ENCODE results near the gene HOXB13.

The HOXB13 gene

DNA sequence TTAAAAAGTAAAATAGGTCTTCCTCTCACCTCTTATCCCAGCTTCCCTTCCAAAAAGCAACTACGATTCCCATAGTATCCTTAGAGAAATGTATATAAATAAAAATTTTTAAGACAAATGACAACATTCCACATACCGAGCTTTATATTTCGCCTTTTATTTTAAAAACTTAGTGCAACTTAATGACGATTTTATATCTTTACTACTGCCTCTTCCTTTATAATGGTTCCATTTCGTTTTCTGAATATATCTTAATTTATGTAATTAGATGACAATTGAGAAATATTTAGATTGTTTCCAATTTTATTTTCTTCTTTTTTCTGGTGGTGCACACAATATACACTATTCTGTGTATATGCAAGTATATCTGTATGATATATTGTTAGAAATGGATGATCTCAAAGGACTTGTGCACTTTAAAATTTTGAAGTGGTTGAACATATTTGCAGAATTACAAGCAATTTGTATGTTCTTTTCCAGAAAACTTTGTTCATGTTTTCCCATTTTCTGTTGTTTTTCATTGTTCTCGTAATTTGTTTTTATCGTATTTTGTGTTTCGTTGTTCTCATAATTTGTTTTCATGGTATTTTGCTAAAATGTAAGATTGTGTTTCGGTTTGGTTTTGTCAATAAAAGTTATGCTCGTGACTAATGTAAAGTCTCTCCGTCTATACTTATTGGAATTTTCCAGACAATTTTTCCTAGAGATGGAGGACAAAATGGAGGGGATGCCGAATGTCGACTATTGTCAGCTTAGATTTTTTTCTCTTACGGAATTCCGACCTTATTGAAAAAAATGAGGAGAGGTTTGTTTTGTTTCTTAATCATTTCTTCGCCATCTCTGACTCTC lies 20.4 kb upstream of the HOXB13 start:
- DNase-seq (ENCODE audit: low read depth), result no peak

DNA sequence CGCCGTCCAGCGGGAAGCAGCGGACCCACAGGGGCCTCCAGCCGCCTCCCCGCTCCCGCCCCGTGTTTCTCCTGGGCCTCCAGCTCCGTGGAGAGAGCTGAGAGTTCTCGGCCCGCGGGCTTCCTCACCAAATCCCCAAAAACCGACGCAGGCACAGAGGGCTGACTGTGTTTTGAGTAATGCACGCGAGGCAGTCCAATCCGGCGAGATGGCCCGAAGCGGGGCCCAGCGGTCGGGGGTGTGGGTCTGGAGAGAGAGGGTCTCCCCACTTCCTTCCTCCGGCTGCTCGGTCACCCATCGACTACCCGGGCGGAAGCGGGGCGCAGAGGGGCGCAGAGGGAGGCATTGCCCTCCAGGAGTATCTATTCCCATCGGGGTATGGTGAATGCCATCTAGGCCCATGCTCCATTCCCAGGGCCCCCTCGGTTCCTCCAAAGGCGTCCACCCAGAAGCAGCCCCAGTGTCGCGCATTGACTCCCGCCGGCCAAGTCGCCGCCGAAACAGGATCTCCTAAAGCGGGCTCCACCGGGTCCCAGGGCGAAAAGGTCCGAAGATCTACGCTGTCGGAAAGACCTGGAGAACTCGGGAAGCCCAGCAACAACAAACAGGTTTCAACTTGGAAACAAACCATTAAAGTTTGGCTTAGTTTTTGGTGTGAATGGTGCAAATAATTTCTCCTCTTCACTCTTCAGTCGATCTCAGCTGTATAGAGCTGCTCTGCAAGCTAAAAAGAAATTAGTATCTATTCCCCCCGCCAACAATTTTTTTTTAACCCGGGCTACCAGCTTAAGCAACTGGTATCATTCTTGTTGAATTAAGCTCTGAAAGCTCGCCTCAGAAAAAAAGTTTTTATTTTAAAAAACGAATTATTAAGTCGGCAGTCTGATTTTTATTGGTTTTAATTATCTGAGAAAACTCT lies 19.2 kb upstream of the HOXB13 start:
- DNase-seq (ENCODE audit: low read depth), result no peak

DNA sequence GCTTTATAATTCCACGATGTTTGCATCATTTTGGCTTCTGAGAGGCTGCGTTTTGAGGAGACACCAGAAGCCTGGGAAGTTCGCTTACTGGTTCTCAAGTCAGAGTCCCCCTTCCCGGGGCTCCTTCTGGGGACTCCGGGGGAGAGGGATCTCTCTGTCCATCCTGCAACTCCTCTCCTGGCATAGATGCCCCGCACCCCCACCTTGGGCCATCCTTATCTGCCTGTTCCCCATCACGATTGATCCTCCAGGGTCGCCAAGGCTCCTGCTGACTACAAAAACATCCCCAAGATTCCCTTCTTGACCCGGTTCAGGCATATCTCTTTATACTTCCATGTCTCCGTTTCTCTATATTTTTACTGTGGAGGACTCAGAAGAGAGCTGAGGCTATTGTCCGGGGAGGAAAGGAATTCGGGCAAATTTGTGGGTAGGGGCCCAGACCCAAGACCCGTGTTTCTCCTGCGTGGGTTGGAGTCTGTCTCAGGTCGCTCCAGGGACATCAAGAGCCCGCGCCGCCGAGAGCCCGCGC lies 18.4 kb upstream of the HOXB13 start:
- DNase-seq (ENCODE audit: low read depth), result no peak

DNA sequence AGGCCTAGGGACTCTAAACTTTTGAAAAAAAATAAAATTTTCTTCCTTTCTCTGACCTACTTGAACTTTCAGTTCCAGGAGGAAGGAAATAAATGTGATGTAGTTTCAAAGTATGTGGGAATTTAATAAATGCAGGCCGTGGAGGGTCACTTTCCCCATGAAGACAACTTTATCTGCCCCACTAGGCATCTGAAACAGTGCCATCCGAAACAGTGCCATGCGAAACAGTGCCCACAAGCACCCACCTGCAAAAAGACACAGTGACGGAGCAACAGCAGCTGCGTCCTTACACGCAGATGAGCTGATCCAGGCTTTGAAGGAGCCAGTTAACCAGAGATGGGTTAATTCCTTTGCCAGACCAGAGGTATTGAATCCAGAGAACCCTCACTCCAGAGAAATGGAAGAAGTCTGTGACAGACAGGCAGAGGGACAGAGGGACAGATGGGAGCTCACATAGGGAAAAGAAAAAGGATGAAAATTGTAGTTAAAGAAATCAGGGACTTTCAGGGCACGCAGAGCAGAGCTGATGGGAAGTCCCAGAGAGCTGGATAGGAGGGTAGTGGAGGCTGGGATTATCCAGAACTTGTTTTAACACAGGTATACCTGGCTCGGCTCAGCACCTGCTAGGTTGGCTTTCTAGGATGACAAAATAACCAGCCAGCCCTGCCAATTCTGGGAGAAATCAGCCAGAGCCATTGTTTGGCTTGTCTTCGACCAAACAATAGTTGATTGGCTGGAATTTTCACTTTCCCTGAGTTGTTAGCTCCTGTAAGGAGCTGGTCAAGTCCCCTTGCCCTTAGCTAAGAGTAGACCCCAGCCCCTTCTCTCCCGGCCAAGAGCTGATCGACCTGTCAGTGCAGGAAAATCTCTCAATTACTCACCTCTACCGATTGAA lies 17.1 kb upstream of the HOXB13 start:
- DNase-seq (ENCODE audit: low read depth), result no peak

DNA sequence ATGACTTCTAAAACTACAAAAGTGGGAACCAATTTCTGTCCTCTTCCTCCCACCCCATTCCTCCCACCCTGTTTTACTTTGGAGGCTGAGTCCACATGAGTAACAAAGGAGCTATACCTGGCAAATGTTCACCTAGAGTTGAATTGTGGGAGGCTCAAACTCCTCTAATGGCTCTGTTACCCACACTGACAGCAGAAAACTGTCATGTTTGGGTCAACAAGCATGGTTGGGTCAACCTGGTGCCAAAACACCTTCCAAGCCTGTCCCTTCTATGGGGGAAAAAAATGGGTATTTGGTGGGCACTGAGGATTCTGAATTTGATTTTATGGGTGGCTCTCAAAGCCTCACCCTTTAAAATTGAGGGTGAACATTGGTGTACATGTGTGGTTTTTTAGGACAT lies 12.0 kb upstream of the HOXB13 start:
- DNase-seq (ENCODE audit: low read depth), result no peak

DNA sequence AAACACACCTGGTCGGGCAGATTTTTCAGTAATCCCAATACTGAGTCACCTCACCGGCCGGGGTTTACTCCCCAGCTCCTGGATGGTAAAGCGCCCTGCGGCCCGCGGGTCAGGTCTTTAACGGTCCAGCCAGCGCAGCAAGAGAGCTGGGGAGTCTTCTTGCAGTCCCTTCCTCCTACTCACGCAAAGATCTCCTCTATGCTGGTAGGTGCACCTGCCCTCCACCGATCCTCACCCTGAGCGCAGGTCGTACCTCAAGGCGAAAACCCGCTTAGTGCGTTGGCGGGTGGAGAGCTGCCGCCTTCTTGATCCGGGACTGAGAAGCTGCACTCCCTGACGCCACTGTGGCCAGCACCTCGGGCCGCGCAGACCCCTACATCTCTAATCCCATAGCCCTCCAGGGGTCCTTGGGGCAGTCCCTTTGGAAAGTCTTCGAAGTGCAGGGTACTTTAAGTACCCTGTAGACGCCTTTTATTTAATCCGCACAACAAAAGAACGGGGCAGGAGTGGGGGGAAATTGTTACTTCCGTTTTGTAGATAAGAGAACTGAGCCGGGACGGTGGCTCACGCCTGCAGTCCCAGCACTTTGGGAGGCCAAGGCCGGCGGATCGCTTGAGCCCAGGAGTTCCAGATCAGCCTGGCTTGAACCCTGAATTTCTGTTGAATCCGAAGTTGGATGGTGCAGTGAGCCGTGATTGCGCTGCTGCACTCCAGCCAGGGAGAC lies 10.4 kb upstream of the HOXB13 start:
- DNase-seq (ENCODE audit: low read depth), result no peak

DNA sequence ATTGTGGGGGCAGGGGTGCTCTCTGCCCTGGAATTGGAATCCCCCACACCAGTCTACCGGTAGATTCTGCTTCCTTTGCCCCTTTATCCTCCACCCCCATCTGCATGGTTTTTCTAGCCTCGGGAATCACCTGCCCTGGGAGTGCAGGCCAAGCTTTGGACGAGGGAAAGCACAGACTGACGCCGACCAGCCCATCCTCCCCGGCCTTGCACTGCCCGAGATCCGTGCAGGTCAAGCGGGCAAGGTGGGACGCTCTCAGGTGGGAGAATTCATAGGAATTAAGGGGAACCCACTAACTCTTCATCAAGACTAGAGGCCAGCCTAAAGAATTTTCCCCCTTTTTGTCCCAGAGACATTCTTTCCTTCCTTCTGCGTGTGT lies 9.9 kb upstream of the HOXB13 start:
- no peak for DNase-seq (ENCODE audit: low read depth)

DNA sequence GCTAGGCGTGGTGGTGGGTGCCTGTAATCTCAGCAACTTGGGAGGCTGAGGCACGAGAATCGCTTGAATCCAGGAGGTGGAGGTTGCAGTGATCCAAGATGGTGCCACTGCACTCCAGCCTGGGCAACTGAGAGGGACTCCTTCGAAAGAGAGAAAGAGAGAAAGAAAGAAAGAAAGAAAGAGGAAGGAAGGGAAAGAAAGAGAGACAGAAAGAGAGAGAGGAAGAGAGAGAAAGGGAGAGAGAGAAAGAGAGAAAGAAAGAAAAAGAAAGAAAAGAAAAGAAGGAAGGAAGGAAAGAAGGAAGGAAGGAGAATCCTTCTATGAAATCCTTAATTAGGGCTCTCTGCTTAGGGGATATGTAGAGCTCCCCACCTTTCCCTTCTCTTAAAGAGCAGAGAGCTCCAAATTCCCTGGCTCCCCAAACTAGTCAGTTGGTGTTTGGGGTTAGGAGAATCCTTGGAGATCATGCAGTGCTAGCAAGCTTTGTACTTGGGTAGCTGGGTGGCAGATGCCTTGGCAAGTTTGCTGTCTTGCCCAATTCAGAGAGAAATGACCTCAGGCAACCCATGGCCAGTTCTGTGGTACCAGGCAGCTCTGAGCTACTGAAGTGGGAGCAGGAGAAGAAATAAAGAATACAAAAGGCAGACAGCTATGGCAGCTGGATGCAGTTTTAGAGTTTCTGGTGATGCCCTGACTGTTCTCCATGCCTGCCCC lies 8.9 kb upstream of the HOXB13 start:
- DNase-seq (ENCODE audit: low read depth), result no peak

DNA sequence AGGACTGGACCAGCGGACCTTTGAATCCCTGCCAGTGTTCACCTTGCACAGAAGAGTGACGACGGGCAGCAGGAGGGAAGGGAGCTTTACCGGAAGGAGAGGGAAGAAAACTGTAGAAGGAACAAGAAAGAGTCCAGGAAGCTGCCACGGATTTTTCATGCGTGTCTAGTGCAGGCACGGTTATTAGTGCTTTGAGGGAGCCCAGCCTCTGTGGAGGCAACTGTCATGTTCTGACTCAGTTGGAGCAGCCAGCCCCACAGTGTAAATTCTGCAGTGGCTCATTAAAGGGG lies 6.5 kb upstream of the HOXB13 start:
- DNase-seq (ENCODE audit: low read depth), result no peak

DNA sequence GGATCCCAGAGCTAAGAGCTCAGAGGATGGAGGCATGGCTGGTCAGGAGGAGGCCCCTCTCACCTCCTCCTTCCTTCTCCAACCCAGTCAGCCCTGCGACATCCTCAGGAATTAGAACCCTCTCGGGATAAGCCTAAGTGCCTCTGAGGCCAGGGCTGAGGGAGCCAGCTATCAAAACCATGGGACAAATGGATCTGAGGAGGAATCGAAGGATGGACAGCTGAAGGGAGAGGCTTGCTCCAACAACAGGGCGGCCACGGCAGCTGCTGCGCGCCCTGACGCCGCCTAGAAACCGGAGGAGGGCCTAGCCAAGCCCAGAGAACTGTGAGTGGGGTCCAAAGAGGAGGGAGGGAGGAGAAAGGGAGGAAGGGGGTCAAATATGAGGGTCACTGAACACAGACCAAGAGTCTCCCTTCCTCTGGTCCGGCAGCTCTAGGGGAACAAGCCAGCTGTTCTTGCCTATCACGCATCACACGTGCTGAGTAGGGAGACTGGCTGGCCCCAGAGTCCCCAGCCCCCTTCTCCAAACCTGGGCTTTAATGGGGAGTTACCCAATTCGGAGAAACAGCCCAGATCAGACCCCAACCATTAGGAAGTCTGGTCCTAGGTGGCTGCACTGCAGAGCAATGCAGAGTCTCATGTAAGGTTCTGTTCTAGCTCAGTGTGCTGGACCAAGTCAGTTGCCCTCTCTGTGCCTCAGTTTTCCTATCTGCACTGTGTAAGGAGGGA lies 5.9 kb upstream of the HOXB13 start:
- DNase-seq (ENCODE audit: low read depth), result no peak

DNA sequence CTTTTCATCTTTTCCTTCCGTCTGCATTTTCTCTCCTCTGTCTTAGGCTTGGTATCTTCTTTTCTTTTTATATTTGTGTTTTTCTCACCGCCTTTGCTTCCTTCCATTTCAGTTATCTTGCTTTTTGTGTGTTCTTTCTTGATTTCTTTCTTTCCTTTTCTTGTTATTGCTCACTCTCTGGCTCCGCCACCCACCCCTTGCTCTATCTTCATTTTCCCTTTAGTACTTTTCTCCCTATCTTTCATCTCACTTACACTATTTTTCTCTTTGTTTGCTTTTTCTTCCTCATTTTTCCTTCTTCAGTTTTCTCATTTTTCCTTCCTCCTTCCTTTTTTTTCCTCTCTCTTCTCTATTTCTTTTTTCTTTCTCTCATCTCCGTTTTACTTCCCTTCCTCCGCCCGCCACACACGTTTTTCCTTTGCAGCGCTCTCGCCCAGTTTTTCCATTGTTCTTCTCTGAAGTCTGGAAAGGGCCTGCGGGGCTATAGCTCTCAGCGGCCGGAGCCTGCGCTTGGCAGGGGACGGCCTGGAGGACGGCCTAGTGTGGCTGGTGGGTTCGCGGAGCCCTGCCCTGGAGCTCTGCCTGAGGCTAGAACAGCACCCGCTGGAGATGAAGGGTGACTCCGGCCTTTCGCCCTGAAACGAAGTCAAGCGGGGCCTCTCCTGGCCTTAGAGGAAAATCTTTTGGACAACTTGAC lies 5.2 kb upstream of the HOXB13 start:
- DNase-seq (ENCODE audit: low read depth), result no peak

DNA sequence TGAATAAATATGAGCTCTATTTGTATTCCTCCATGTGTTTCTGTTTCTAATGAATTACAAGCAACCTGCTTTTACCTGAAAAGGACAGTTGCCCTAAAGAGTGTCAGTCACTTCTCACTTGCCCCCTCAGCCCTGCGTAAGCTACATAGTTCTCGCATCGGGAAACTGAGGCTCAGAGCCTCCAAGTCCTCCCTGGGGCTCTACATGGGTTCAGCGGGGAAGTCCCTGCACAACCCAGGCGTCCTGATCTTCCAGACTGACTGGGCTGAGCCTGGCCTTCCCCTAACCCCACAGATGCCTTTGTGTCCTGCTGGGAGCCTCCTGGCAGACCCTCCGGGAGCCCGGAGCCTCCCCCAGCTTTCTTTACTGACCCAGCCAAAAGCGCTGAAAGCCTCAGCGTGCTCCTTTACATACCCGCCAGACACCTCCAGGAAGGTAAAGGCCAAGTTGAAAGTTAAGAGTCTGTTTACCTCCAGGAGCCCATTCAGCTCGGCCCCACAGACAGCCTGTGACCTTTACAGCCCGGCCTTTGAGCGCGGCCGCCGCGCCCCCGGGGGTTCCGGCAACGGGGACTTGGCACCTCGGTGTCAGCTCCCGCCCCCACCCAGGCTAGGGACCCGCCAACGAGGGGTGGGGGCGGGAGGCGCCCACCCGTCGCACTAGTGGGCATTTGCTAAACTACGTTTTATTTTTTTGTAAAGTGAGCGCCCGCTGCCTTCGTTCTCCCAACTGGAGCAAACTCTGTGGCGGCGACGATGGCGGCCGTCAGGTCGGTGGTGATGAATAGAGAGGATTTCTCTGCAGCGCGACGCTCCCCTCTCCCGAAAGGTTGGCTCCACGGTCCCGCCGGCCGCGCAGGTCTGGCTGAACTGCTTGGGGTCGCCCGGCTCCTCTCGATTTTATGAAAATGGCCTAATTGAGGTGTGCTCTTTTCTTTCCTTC lies 4.4 kb upstream of the HOXB13 start:
- DNase-seq (ENCODE audit: low read depth), result no peak

DNA sequence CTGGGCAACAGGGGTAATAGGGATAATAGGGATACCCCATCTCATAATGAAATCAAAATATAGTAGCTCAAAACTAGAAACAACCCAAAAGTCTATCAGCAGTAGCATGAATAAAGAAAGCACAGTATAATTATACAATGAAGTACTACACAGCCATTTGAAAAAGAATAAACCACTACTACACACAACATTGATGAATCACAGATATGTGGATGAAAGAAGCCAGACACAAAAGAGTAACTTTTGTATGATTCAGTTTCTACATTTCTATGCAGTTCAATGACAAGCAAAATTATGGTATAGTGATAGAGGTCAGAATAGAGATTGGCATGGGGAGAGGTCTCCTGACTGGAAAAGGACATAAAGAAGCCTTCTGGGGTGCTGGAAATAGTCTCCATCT lies 2.8 kb upstream of the HOXB13 start:
- DNase-seq (ENCODE audit: low read depth), result no peak

DNA sequence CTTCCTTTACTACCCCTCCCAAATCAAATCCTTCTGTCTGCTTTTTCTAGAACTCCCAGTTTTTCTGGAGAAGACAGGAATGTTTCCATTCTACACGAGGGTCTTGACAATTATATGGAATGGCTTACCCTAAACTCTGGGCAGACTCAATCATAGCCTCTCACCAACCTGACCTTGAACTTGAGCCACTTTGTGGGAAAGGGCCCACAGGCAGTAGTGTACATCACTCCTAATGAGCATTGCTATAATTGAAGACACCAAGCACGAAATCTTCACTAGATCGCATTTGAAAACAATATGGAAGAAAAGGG lies 1.6 kb upstream of the HOXB13 start:
- DNase-seq (ENCODE audit: low read depth), result no peak

DNA sequence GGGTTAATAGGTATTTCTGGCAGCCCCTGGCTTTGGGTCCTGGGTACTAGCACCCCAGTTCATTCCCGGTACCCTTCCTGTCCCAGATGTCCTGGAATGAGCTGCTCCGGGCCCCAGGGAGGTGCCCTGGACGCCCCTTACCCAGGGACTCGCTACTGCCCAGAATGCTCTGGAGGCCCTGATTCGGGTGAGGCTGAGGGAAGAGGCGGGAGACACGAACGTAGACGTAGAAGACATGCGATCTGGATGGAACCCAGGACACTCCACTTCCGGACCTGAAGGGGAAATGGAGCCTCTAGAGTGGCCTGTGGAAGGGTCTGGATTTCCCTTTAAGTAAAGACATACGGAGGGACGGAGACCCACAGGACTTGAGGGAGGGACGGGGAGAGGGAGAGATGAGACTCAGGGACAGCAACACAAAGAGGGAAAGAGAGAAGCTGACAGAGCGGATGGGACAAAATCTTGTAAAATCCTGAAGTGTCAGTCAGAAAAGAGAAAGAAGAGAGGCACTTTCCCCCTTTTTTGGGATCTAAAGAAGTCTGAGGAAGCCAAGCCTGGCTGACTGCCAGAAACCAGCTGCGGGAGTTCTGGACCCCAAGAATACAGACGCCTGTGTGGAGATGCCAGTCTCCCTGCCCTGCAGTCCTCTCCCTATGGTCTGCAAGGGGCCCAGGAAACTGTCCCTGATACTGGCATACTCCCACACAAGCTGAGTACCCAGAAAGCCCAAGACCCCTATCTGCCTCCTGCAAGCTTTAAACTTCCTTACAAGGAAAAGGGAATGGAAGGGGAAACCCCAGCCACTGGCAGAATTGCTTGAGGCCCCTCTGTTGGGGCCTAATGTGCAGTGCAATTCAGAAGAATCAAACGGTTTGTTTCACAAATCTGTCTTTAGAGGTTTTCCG lies 1.0 kb upstream of the HOXB13 start:
- DNase-seq (ENCODE audit: low read depth), result peak; percentile 11

DNA sequence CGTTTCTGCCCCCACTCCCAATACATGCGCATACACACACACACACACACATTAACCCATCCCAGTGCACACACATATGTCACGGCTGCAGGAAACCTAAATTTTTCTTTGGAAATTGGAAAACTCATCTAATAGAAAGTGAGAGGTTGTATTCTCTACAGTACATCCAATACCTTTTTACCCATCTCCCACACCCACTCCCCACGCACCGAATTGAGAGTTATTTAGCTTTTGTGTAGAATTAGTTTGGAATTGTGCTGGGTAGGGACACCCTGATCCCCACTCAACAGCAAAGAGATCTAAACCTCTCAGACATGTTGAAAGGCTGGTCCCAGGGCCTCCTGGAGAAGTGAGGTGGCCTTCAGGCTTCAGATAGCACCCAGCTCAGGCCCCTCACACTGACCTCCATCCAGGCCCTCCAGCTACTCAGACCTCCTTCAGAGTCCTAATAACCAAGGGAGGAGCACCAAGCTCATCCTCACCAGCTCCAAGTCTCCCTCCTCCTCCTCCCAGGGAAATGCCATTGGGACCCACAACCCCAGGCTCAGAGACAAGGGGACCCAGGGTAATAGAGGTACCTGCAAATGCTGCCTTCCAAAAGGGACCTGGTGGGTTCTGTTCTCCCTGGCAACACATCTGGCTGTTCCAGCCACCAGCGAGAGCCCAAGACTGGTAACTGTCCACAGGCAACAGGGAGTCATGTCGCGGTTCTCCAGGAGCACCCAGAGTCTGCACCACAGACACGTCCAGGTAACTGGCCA lies 955 bp downstream of the HOXB13 start:
- DNase-seq (ENCODE audit: low read depth), result no peak

DNA sequence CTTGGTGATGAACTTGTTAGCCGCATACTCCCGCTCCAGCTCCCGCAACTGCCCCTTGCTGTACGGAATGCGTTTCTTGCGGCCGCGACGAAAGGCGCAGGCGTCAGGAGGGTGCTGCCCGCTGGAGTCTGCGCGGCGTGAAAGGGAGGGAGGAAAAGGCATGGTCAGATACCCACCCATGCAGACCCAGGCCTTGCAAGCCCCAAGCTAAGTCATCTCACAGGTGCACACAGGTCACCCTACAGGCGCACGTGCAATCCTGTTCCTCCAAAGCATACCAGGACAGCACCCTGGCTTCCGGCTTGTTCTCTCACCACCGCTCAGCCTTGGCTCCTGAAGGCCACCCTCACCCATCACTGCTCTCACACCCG lies 1.6 kb downstream of the HOXB13 start:
- no peak for DNase-seq (ENCODE audit: low read depth)

All from HS-27A (cell line).